Activated naive CD8-positive, alpha-beta T cell (primary cell): ENCODE results near the gene SLC25A48.

ENCODE experiments used
- H3K27ac Mint-ChIP-seq: one replicate; pipeline ENCODE4 v1.8.0; 2021; ENCODE audit warnings: mixed read lengths
- H3K27me3 Mint-ChIP-seq: one replicate; pipeline ENCODE4 v1.8.0; 2021; ENCODE audit warnings: mixed read lengths
- H3K36me3 Mint-ChIP-seq: one replicate; pipeline ENCODE4 v1.8.0; 2021; ENCODE audit warnings: mixed read lengths
- H3K4me1 Mint-ChIP-seq: one replicate; pipeline ENCODE4 v1.8.0; 2021; ENCODE audit warnings: low read depth, mixed read lengths
- H3K4me3 Mint-ChIP-seq: one replicate; pipeline ENCODE4 v1.8.0; 2021; ENCODE audit warnings: mild to moderate bottlenecking, mixed read lengths
- H3K9me3 Mint-ChIP-seq: one replicate; pipeline ENCODE4 v1.8.0; 2021; ENCODE audit warnings: low read depth, mixed read lengths

Gene SLC25A48

GRCh38 chr5:135862086-135862485, 27.6 kb downstream of the SLC25A48 start:
- H3K4me3 Mint-ChIP-seq = no peak overlapping the region
- no peak overlapping the region for H3K27ac Mint-ChIP-seq
- peaks cover 3% of the 10 kb centered on the region for H3K27me3 Mint-ChIP-seq
- H3K36me3 Mint-ChIP-seq = no peaks in the 10 kb centered on the region
- no peaks in the 10 kb centered on the region for H3K9me3 Mint-ChIP-seq
- no peaks in the 10 kb centered on the region for H3K4me1 Mint-ChIP-seq

GRCh38 chr5:135862744-135863143, 28.3 kb downstream of the SLC25A48 start:
- Mint-ChIP-seq H3K4me3 (no peak overlapping the region), H3K36me3 (no peaks in the 10 kb centered on the region), H3K9me3 (no peaks in the 10 kb centered on the region), H3K27ac (no peak overlapping the region), H3K4me1 (no peaks in the 10 kb centered on the region), H3K27me3 (peaks cover 3% of the 10 kb centered on the region)

- Mint-ChIP-seq H3K27ac (no peak overlapping the region), H3K4me3 (no peak overlapping the region), H3K27me3 (peaks cover 3% of the 10 kb centered on the region), H3K9me3 (no peaks in the 10 kb centered on the region), H3K4me1 (no peaks in the 10 kb centered on the region), H3K36me3 (no peaks in the 10 kb centered on the region)
These were observed 30.3 kb downstream of the SLC25A48 start for GRCh38 chr5:135864503-135865435.

- Mint-ChIP-seq H3K27me3 (peaks cover 3% of the 10 kb centered on the region), H3K36me3 (no peaks in the 10 kb centered on the region), H3K9me3 (no peaks in the 10 kb centered on the region), H3K27ac (no peak overlapping the region), H3K4me3 (no peak overlapping the region), H3K4me1 (no peaks in the 10 kb centered on the region)
These were observed 31.6 kb downstream of the SLC25A48 start for GRCh38 chr5:135866016-135866415.

GRCh38 chr5:135867599-135867998, 33.1 kb downstream of the SLC25A48 start:
- Mint-ChIP-seq H3K4me1 (no peaks in the 10 kb centered on the region), H3K4me3 (no peak overlapping the region)

GRCh38 chr5:135868681-135869080, 34.2 kb downstream of the SLC25A48 start:
- peaks cover 3% of the 10 kb centered on the region for H3K27me3 Mint-ChIP-seq
- no peak overlapping the region for H3K27ac Mint-ChIP-seq
- H3K4me1 Mint-ChIP-seq = no peaks in the 10 kb centered on the region
- H3K4me3 Mint-ChIP-seq = no peak overlapping the region
- no peaks in the 10 kb centered on the region for H3K36me3 Mint-ChIP-seq
- no peaks in the 10 kb centered on the region for H3K9me3 Mint-ChIP-seq

More at GRCh38 chr5:135867599-135867998, 33.1 kb downstream of the SLC25A48 start:
- H3K36me3 Mint-ChIP-seq = no peaks in the 10 kb centered on the region
- H3K9me3 Mint-ChIP-seq = no peaks in the 10 kb centered on the region
- H3K27me3 Mint-ChIP-seq = peaks cover 5% of the 10 kb centered on the region
- H3K27ac Mint-ChIP-seq = no peak overlapping the region

- no peaks in the 10 kb centered on the region for H3K9me3 Mint-ChIP-seq
- no peak overlapping the region for H3K4me3 Mint-ChIP-seq
- H3K4me1 Mint-ChIP-seq = no peaks in the 10 kb centered on the region
- no peaks in the 10 kb centered on the region for H3K36me3 Mint-ChIP-seq
- no peak overlapping the region for H3K27ac Mint-ChIP-seq
- peaks cover 2% of the 10 kb centered on the region for H3K27me3 Mint-ChIP-seq
These were observed 34.8 kb downstream of the SLC25A48 start for GRCh38 chr5:135869276-135869675.

- Mint-ChIP-seq H3K9me3 (no peaks in the 10 kb centered on the region), H3K27me3 (peaks cover 2% of the 10 kb centered on the region), H3K4me1 (no peaks in the 10 kb centered on the region), H3K36me3 (no peaks in the 10 kb centered on the region), H3K4me3 (no peak overlapping the region), H3K27ac (no peak overlapping the region)
These were observed 35.5 kb downstream of the SLC25A48 start for GRCh38 chr5:135869935-135870334.

GRCh38 chr5:135871268-135871915, 36.9 kb downstream of the SLC25A48 start:
- H3K27me3 Mint-ChIP-seq = peaks cover 2% of the 10 kb centered on the region
- H3K4me1 Mint-ChIP-seq = no peaks in the 10 kb centered on the region
- no peak overlapping the region for H3K27ac Mint-ChIP-seq
- H3K4me3 Mint-ChIP-seq = no peak overlapping the region
- H3K9me3 Mint-ChIP-seq = no peaks in the 10 kb centered on the region
- no peaks in the 10 kb centered on the region for H3K36me3 Mint-ChIP-seq

GRCh38 chr5:135873831-135874230, 39.4 kb downstream of the SLC25A48 start:
- no peaks in the 10 kb centered on the region for H3K4me1 Mint-ChIP-seq
- H3K4me3 Mint-ChIP-seq = no peak overlapping the region
- H3K36me3 Mint-ChIP-seq = no peaks in the 10 kb centered on the region
- peaks cover 2% of the 10 kb centered on the region for H3K27me3 Mint-ChIP-seq
- H3K9me3 Mint-ChIP-seq = no peaks in the 10 kb centered on the region
- no peak overlapping the region for H3K27ac Mint-ChIP-seq

- H3K27ac Mint-ChIP-seq = no peak overlapping the region
- H3K4me3 Mint-ChIP-seq = no peak overlapping the region
These were observed 40.0 kb downstream of the SLC25A48 start for GRCh38 chr5:135874461-135874860.

GRCh38 chr5:135875567-135875966, 41.1 kb downstream of the SLC25A48 start:
- Mint-ChIP-seq H3K27me3 (peaks cover 2% of the 10 kb centered on the region), H3K36me3 (no peaks in the 10 kb centered on the region), H3K4me1 (no peaks in the 10 kb centered on the region), H3K9me3 (no peaks in the 10 kb centered on the region), H3K4me3 (no peak overlapping the region), H3K27ac (no peak overlapping the region)

More at GRCh38 chr5:135874461-135874860, 40.0 kb downstream of the SLC25A48 start:
- Mint-ChIP-seq H3K36me3 (no peaks in the 10 kb centered on the region), H3K9me3 (no peaks in the 10 kb centered on the region), H3K27me3 (peaks cover 2% of the 10 kb centered on the region), H3K4me1 (no peaks in the 10 kb centered on the region)

GRCh38 chr5:135876146-135876545, 41.7 kb downstream of the SLC25A48 start:
- H3K36me3 Mint-ChIP-seq = no peaks in the 10 kb centered on the region
- peaks cover 2% of the 10 kb centered on the region for H3K27me3 Mint-ChIP-seq
- no peaks in the 10 kb centered on the region for H3K4me1 Mint-ChIP-seq
- H3K9me3 Mint-ChIP-seq = no peaks in the 10 kb centered on the region
- no peak overlapping the region for H3K27ac Mint-ChIP-seq
- H3K4me3 Mint-ChIP-seq = no peak overlapping the region

- Mint-ChIP-seq H3K4me1 (no peaks in the 10 kb centered on the region), H3K36me3 (no peaks in the 10 kb centered on the region), H3K27me3 (no peaks in the 10 kb centered on the region), H3K4me3 (no peak overlapping the region), H3K9me3 (no peaks in the 10 kb centered on the region), H3K27ac (no peak overlapping the region)
These were observed 43.2 kb downstream of the SLC25A48 start for GRCh38 chr5:135877570-135878155.

- Mint-ChIP-seq H3K9me3 (no peaks in the 10 kb centered on the region), H3K27me3 (no peaks in the 10 kb centered on the region), H3K4me3 (no peak overlapping the region), H3K36me3 (no peaks in the 10 kb centered on the region), H3K27ac (no peak overlapping the region), H3K4me1 (no peaks in the 10 kb centered on the region)
These were observed 43.7 kb downstream of the SLC25A48 start for GRCh38 chr5:135878156-135878620.
